HG02610 (cell line): ENCODE data around the gene RERE.
A peak's percentile ranks its signal among the peaks of the same experiment; 100 is the strongest.
"Not testable (repeated sequence)": the region's sequence is repeated elsewhere in the genome, so short reads cannot be mapped to it uniquely, and the experiment has no call there.

Experiments
- ATAC-seq: cut with Tn5 transposase; IDR thresholded peaks from one replicate; pipeline ENCODE4 v1.9.1; 2021; ENCODE audit warnings: mild to moderate bottlenecking, moderate library complexity; ENCODE audit not compliant: unreplicated experiment

Gene RERE

DNA sequence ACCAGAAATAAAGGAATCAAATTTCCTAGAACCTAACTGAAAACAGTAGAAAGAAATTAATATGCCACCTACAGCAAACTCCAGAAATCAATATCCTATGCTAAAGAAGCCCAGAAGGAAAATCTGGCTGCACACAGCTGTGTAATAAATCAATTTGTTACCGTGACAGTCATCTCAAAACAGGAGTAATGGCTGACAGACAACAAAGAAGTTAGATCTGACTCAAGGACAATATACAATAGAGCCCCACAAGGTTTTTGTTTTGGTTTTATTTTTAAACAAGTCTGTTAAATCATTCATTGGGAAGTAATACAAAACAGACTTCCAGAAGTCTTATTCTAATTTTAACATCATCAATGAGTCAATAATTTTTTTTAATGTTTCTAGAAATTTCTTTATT, 168.4 kb downstream of the RERE start:
- peak; percentile 71 for ATAC-seq

DNA sequence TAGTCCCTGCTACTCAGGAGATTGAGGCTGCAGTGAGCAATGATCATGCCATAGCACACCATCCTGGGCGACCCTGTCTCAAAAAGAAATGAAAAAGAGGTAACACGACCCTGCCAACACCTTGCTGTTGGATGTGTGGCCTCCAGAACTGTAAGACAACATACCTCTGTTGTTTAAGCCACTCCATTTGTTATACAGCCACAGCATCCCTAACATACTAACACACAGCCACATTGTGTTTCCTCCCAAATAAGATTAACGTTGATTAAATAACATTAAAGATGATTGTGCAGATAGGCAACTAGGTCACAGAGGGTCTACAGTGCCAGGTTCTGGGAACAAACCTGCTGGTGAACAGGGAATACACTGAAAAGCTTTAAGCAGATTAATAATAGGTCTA, 170.4 kb downstream of the RERE start:
- ATAC-seq, result no peak

DNA sequence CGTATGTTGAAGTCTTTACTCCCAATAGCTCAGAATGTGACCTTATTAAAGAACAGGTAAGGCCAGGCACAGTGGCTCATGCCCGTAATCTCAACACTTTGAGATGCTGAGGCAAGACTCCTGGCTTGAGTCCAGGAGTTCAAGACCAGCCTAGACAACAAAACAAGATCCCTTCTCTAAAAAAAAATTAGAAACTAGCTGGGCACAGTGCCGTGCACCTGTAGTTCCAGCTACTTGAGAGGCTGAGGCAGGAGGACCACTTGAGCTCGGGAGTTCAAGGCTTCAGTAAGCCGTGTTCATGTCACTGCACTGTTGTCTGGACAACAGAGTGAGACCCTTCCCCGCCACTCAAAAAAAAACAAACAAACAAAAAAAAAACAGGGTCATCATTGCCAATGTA, 171.3 kb downstream of the RERE start:
- ATAC-seq, result no peak

GRCh38 chr1:8643542-8644536, 173.6 kb downstream of the RERE start:
- peak; percentile 80 for ATAC-seq

- ATAC-seq, result no peak
Observed at GRCh38 chr1:8642114-8642513, 175.3 kb downstream of the RERE start.

- no peak for ATAC-seq
Observed at GRCh38 chr1:8641377-8641997, 176.0 kb downstream of the RERE start.

GRCh38 chr1:8640950-8641349, 176.5 kb downstream of the RERE start:
- ATAC-seq, result no peak

- no peak for ATAC-seq
Observed at GRCh38 chr1:8639148-8639547, 178.3 kb downstream of the RERE start.

GRCh38 chr1:8633741-8634501, 183.5 kb downstream of the RERE start:
- ATAC-seq, result no peak

- ATAC-seq, result no peak
Observed at GRCh38 chr1:8632102-8632501, 185.3 kb downstream of the RERE start.

DNA sequence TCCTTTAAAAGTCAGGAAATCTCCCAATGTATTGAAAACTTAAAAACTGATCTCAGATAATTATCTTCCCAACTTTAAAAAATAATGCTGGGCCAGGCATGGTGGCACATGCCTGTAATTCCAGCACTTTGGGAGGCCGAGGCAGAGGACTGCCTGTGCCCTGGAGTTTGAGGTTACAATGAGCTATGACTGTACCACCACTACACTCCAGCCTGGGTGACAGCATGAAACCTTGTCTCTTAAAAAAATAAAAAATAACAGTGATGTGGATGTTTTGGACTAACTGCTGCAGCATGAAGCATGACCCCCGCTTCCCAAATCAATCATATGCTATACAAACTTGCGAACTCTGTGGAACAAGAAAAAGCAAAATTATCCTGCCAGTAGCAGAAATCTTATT, 186.3 kb downstream of the RERE start:
- no peak for ATAC-seq

DNA sequence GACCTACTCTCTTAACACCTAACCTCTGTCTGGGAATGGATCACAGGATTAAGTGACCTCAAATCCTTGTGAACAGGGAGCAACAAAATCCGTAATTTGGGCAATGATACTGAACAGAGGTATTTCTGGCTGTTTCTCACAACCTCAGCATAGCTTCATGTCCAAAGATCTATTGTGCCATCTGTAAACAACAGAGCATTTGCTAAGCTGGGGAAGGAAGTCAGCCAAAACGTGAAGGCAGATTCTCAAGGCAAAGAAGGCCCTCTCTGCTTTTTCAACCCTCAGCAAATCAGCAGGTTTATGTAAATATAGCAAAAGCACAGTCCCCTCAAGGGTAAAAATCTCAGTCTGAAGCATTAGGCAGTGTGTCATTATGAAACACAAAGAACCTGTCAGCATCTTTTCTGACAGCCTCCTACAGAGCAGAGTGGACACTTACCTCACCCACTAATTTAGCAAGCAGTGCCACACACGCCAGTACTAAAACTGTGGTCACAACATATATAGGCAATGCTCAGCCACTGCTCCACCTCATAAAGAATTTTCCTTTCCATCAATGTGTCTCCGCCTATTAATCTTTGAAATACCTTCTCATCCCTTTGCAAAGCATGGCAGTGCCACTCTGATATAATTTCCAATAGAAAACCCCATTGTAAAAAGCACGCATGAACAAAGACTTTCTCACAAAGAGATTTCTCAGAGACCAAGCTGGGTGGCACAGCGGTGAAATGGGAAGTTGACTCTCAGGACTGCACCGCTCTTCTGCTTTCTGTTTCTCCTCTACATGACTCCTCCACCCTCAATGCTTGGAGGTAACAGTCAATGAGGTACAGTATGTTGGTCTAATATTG, 188.0 kb downstream of the RERE start:
- ATAC-seq, result peak; percentile 86

DNA sequence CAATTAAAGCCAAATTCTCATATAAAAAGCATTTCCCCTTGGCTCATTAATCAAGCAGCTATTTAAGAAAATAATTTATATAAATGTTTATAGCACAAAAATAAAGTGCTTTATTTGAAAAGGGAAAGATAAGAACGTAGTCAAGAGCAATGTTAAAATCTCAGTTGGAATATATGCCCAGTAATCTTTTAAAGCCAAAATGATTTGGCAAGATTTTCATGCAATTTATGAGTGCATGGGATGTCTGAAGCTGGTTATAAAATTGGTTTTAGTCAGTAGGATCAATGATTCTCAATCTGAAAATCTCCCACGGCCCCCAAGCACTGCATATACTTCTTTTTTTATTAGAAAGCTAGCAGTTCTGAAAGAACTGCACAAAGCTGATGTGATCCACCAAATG, 188.8 kb downstream of the RERE start:
- ATAC-seq, result no peak

DNA sequence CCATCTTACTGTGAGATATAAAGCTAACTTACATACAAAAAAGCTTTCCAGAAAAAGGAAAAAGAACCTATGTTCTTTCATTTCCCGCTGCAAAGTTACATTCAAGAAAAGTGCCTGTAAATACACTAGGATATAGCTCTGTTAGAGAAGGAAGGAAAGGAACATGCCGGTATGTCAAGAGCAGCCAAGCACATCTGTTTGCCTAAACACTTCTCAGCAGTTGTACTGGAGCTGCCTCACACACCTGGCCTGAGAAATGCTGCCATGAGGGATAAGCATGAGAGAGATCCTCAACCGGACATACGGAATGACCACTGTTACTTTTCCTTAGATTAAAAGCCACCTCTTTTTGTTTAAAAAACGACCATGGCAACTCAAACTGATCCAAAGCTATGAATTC, 189.7 kb downstream of the RERE start:
- ATAC-seq, result no peak

DNA sequence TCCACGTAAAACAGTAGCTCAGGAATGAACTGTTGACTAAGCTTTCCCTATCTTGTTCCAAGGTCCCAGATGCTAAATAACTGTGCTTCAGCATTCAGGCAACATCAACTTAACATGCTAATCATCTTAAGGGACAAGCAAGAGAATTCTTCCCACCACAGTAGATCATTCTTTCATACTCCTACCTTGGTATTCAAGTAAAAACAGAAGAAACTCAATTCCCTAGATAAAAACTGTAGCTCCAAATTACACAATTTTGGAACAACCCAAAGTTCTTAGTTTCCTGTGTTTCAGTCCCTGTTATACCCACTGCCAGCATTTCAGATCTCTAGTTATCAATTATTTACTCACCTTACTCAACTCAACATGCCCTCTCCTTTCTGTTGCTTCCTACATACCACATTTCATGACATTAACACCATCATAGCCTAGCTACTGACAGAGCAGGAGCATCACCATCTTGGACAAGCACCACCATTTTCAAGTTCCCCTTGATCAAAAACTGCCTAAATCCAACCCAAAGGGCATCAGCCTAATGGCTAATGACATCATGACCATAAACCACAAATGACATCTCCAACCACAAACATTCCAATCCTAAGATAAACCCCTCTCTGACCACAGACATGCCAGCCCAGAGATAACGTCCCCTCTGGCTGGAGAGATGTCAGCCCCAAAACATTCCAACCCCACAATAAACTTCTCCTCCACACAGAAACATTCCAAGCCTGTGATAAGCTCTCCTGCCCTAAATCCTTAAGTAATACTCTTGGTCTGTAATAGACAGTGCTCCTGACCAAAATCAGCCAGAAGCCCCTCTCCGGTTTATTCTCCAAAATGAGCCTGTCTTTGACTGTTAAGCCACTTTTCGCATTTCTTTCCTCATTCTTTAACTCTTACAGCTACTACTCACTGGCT, 191.2 kb downstream of the RERE start:
- no peak for ATAC-seq

DNA sequence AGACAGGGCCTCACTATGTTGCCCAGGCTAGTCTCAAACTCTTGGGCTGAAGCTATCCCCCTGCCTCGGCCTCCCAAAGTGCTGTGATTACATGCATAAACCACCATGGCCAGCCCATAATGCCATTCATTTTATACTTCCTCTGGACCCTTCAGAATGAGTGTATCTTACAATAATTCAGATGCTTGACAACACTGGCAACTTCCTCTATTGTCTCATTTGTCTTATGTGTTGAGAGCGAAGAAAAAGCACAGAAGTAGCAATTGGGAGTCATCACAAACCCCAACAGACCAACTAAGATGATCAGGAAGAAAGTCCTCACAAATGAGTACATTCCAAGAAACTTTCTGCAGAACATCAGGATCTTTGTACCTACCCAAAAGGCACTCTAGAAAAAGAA, 191.9 kb downstream of the RERE start:
- ATAC-seq, result no peak

DNA sequence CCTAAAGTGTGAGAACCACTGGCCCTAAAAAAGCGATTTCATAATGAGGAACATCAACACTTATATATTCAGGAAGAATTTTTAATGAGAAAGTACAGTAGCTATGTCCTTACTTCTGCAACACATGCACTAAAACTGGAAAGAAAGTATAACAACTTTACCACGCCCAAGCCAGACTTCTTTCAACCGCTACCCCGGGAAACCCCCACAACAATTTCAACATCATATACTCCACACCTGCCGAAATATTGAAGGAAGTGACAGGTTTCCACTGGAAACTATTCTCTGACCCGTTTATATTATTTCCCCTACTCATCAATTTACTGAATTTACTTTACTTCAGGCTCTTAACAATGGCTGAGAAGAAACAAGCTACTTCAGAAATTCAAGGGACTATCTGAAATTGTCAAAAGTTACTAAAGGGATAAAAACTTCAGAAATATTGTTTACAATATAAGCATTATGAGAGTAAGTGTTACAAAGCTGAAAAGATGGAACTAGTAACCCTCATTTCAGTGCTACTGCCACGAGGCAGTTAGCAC, 193.7 kb downstream of the RERE start:
- not testable (repeated sequence) for ATAC-seq

- ATAC-seq, result not testable (repeated sequence)
Observed at GRCh38 chr1:8621785-8622348, 195.6 kb downstream of the RERE start.

DNA sequence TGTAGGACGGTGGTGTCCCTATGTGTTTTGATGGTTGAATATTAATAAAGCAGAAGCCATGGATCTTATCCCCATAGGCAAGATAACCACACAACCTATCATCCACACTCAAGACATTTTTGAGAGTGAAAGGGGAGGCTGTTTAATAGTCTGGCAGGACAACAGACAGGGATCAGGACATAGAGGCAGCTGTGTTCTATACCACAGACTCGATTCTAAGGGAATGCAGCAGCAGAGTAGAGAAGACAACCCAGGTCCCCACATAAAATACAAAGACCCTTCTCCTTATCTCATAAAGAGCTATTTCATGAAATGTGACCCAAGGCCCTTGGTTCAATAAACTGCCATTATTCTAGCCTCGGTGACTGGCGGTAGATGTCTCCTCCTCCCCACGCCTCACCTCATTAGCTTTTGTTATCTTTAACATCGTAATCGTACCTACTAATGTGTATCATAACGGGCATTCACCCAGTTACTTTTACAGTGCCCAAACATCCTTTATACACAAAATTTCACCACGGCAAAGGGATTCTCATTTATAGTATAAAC, 196.3 kb downstream of the RERE start:
- not testable (repeated sequence) for ATAC-seq
